ENCODE measurements around the gene DRD2. TPM values are rescaled to one million over a fixed set of nuclear protein-coding genes. Genes with fewer than 3 reads are reported as not detected.

Gene DRD2
- total RNA-seq, 1 experiment from 2014 or later, result 0.44 TPM

GRCh38 chr11:113372309-113372708 is 102.9 kb downstream of the DRD2 start:
- Histone ChIP-seq H3K23me2 (ENCODE audit: insufficient read length, low read depth, low read length, poor library complexity, severe bottlenecking) (no peaks in the 10 kb centered on the region), H3K23ac (ENCODE audit: insufficient read length, low read depth, low read length) (no peak overlapping the region), H3K9ac (ENCODE audit: extremely low read depth, insufficient read length, low read length) (no peak overlapping the region), H2AFZ (ENCODE audit: low read length) (no peak overlapping the region), H2AK5ac (ENCODE audit: insufficient read length, low read length) (no peak overlapping the region), H3K4me2 (ENCODE audit: insufficient read depth, insufficient read length, low read length) (no peak overlapping the region), H3K56ac (ENCODE audit: insufficient read length, low read depth, low read length) (no peak overlapping the region), H4K8ac (replicated peaks; ENCODE audit: insufficient read length, low read depth, low read length) (no peak overlapping the region), H4K5ac (ENCODE audit: insufficient read length, low read depth, low read length) (no peak overlapping the region), H3K27me3 (ENCODE audit: insufficient read depth, low read length) (no peaks in the 10 kb centered on the region), H3T11ph (ENCODE audit: low read length) (no peak overlapping the region), H3K9me3 (ENCODE audit: control insufficient read depth, low read depth, low read length) (no peaks in the 10 kb centered on the region), H3K14ac (ENCODE audit: insufficient read depth, low read length) (no peak overlapping the region), H3K79me2 (ENCODE audit: insufficient read depth, low read length) (no peaks in the 10 kb centered on the region), H2BK120ac (ENCODE audit: low read depth, low read length, poor library complexity, severe bottlenecking) (no peak overlapping the region), H3K79me1 (ENCODE audit: insufficient read depth, low read depth, low read length, poor library complexity, severe bottlenecking) (no peaks in the 10 kb centered on the region), H2BK12ac (ENCODE audit: insufficient read length, low read depth, low read length) (no peak overlapping the region), H4K91ac (ENCODE audit: insufficient read length, low read depth, low read length) (no peak overlapping the region), H3K27ac (ENCODE audit: insufficient read length, low read depth, low read length) (no peak overlapping the region), H2BK5ac (ENCODE audit: insufficient read length, low read length) (no peak overlapping the region), H3K4ac (ENCODE audit: low read depth, low read length) (no peak overlapping the region), H3K4me1 (ENCODE audit: insufficient read depth, low read length) (peaks cover 3% of the 10 kb centered on the region; the same call in 1 of the 2 replicates), H2BK20ac (ENCODE audit: low read depth, low read length, poor library complexity, severe bottlenecking) (no peak overlapping the region), H4K20me1 (ENCODE audit: control insufficient read depth, insufficient read depth, insufficient read length) (no peaks in the 10 kb centered on the region), H3K18ac (ENCODE audit: insufficient read length, low read depth, low read length) (no peak overlapping the region), H2BK15ac (ENCODE audit: low read depth, low read length) (no peak overlapping the region)
- H3K9me3 Mint-ChIP-seq, result no peaks in the 10 kb centered on the region
- DNase-seq, result no peak
- H3K27me3 Mint-ChIP-seq (ENCODE audit: low read depth), result no peaks in the 10 kb centered on the region
- no peak overlapping the region for H3K4me3 Mint-ChIP-seq
- TF ChIP-seq CTCF (conservative IDR thresholded peaks at IDR 0.05), result 0 out of 3 replicates have a peak, but pooled peaks have one; percentile 29
- no peaks in the 10 kb centered on the region for H3K36me3 Mint-ChIP-seq (ENCODE audit: insufficient read depth in 1 of 3, low read depth in 3 of 3)
- no CpG with 5 or more reads among the region's 4 CpGs for WGBS (ENCODE audit: extremely low coverage, insufficient read length, low lambda C conversion rate)
- H3K27ac Mint-ChIP-seq, result no peak overlapping the region
- H3K4me1 Mint-ChIP-seq, result peaks cover 20 to 24% of the 10 kb centered on the region in 2 experiments

Measured in H9 (cell line).